Limb (tissue), 2 donors: ENCODE data around the gene TMEM86B.
"Not testable (repeated sequence)": the region's sequence is repeated elsewhere in the genome, so short reads cannot be mapped to it uniquely, and the experiment has no call there.

Experiments used
- DNase-seq, 2 donors: peaks; one replicate each; pipeline ENCODE4 v3.0.0-alpha.2; 2016; ENCODE audit errors: extremely low spot score in 2 of 2

TMEM86B gene

GRCh38 chr19:55241935-55242464 lies 13.4 kb upstream of the TMEM86B start:
- no peak for DNase-seq

- DNase-seq = no peak
These were observed 12.8 kb upstream of the TMEM86B start for GRCh38 chr19:55241143-55241934.

GRCh38 chr19:55240713-55241020 lies 12.1 kb upstream of the TMEM86B start:
- no peak for DNase-seq

GRCh38 chr19:55239004-55239403 lies 10.4 kb upstream of the TMEM86B start:
- DNase-seq = no peak

GRCh38 chr19:55238030-55238429 lies 9.5 kb upstream of the TMEM86B start:
- DNase-seq = no peak

GRCh38 chr19:55232986-55233385 lies 4.4 kb upstream of the TMEM86B start:
- DNase-seq = no peak

- DNase-seq = no peak
These were observed 3.7 kb upstream of the TMEM86B start for GRCh38 chr19:55232286-55232602.

GRCh38 chr19:55231391-55232285 lies 3.1 kb upstream of the TMEM86B start:
- no peak for DNase-seq

GRCh38 chr19:55230780-55231179 lies 2.2 kb upstream of the TMEM86B start:
- DNase-seq = no peak

- DNase-seq = no peak
These were observed 1.8 kb upstream of the TMEM86B start for GRCh38 chr19:55230329-55230728.

- no peak for DNase-seq
These were observed 1.2 kb upstream of the TMEM86B start for GRCh38 chr19:55229789-55230182.

- DNase-seq = no peak
These were observed 704 bp upstream of the TMEM86B start for GRCh38 chr19:55229145-55229788.

GRCh38 chr19:55228015-55228391 lies 560 bp downstream of the TMEM86B start:
- no peak for DNase-seq

- no peak for DNase-seq
These were observed 1.1 kb downstream of the TMEM86B start for GRCh38 chr19:55227241-55228014.

GRCh38 chr19:55226788-55227187 lies 1.8 kb downstream of the TMEM86B start:
- DNase-seq = no peak

GRCh38 chr19:55226273-55226672 lies 2.3 kb downstream of the TMEM86B start:
- no peak for DNase-seq

- DNase-seq = no peak
These were observed 3.1 kb downstream of the TMEM86B start for GRCh38 chr19:55225415-55225958.

- not testable (repeated sequence) for DNase-seq
These were observed 3.7 kb downstream of the TMEM86B start for GRCh38 chr19:55224679-55225414.

GRCh38 chr19:55224038-55224665 lies 4.4 kb downstream of the TMEM86B start:
- DNase-seq = no peak
